GM12801 (cell line): Measurements from ENCODE around the gene CDH18.

Experiments used
- CTCF ChIP-seq: IDR thresholded peaks from one replicate; pipeline ENCODE4 v1.5.1; 2011; ENCODE audit warnings: control low read depth; ENCODE audit not compliant: insufficient read length; ENCODE audit errors: extremely low read depth

CDH18 gene

GRCh38 chr5:19694949-19695611, 292.9 kb downstream of the CDH18 start:
- no peak for TF ChIP-seq CTCF

- no peak for TF ChIP-seq CTCF
These were observed 297.0 kb downstream of the CDH18 start for GRCh38 chr5:19690978-19691377.

- TF ChIP-seq CTCF, result no peak
These were observed 302.5 kb downstream of the CDH18 start for GRCh38 chr5:19685473-19685872.

- TF ChIP-seq CTCF, result no peak
These were observed 311.1 kb downstream of the CDH18 start for GRCh38 chr5:19676895-19677294.

- TF ChIP-seq CTCF, result no peak
These were observed 327.3 kb downstream of the CDH18 start for GRCh38 chr5:19660679-19661078.

- TF ChIP-seq CTCF, result no peak
These were observed 332.4 kb downstream of the CDH18 start for GRCh38 chr5:19655627-19656026.

GRCh38 chr5:19638461-19638860, 349.5 kb downstream of the CDH18 start:
- no peak for TF ChIP-seq CTCF
